OCI-LY7 (cell line): ENCODE data around the gene GNB5. TPM values are rescaled to one million over a fixed set of nuclear protein-coding genes. Genes with fewer than 3 reads are reported as not detected.

ENCODE experiments used
- BruUV-seq: library from RNA; stranded (reverse); fragments of 400-500 nt; replicated peaks from 2 replicates; lab custom pipeline; 2021; lab: Mats Ljungman, UMichigan
- CTCF ChIA-PET: fragments of 300-600 bp; sonication (Branson Sonifier 250); formaldehyde crosslinking; loops from one replicate; lab custom pipeline; 2022; ENCODE audit warnings: antibody characterized with exemption; ENCODE audit not compliant: unreplicated experiment; lab: Charles Lee
- POLR2A ChIA-PET: fragments of 300-600 bp; sonication (Branson Sonifier 250); formaldehyde crosslinking; loops from one replicate; lab custom pipeline; 2022; ENCODE audit warnings: antibody characterized with exemption; lab: Charles Lee
- DNase-seq: peaks from one replicate; pipeline ENCODE4 v3.0.0-alpha.2; 2015; ENCODE audit warnings: low spot score
- H2AFZ ChIP-seq: fragments of 200-600 bp; sonication (generic), shearing (Covaris generic); 2 replicates; pipeline ENCODE4 v1.6.1; 2014; ENCODE audit warnings: mild to moderate bottlenecking, antibody characterized with exemption, low read length, moderate library complexity
- H3K27ac ChIP-seq: fragments of 200-600 bp; sonication (generic); 2 replicates; pipeline ENCODE4 v1.5.1; 2014; ENCODE audit warnings: mixed run types, low read depth, mild to moderate bottlenecking, moderate library complexity, low read length, inconsistent platforms; ENCODE audit not compliant: poor library complexity, severe bottlenecking
- H3K36me3 ChIP-seq: fragments of 200-600 bp; sonication (generic); 2 replicates; pipeline ENCODE4 v1.6.1; 2014; ENCODE audit warnings: mild to moderate bottlenecking, antibody characterized with exemption, low read length, moderate library complexity, mixed read lengths; ENCODE audit not compliant: insufficient read depth
- H3K4me1 ChIP-seq: fragments of 200-600 bp; sonication (generic); 2 replicates; pipeline ENCODE4 v1.5.1; 2014; ENCODE audit warnings: mild to moderate bottlenecking, low read length; ENCODE audit not compliant: insufficient read depth, poor library complexity, severe bottlenecking
- H3K4me2 ChIP-seq: fragments of 200-600 bp; sonication (generic); 2 replicates; pipeline ENCODE4 v1.6.1; 2014; ENCODE audit warnings: mild to moderate bottlenecking, low read length
- H3K4me3 ChIP-seq: fragments of 200-600 bp; sonication (generic); 2 replicates; pipeline ENCODE4 v1.5.1; 2014; ENCODE audit warnings: mild to moderate bottlenecking, low read depth, low read length; ENCODE audit not compliant: poor library complexity, severe bottlenecking
- H3K79me2 ChIP-seq: fragments of 200-600 bp; sonication (generic); 2 replicates; pipeline ENCODE4 v1.6.1; 2016; ENCODE audit warnings: low read depth, mild to moderate bottlenecking, low read length, moderate library complexity, mixed read lengths; ENCODE audit not compliant: insufficient read depth
- H3K9me2 ChIP-seq: fragments of 200-600 bp; sonication (generic); 2 replicates; pipeline ENCODE4 v1.6.1; 2016; ENCODE audit warnings: mild to moderate bottlenecking, low read length, mixed read lengths; ENCODE audit not compliant: insufficient read depth
- H3K9me3 ChIP-seq: fragments of 200-600 bp; sonication (generic); 2 replicates; pipeline ENCODE4 v1.6.1; 2014; ENCODE audit warnings: mild to moderate bottlenecking, mixed run types, low read length, mixed read lengths
- H4K20me1 ChIP-seq: fragments of 200-600 bp; sonication (generic); 2 replicates; pipeline ENCODE4 v1.6.1; 2014; ENCODE audit warnings: mild to moderate bottlenecking, antibody characterized with exemption, low read length, moderate library complexity, mixed read lengths; ENCODE audit not compliant: insufficient read depth
- CTCF ChIP-seq: fragments of 200-600 bp; sonication (generic); conservative IDR thresholded peaks from 2 replicates; pipeline ENCODE4 v1.5.1; 2014; ENCODE audit warnings: mild to moderate bottlenecking, antibody characterized with exemption, low read length, moderate library complexity, mixed read lengths
- EZH2phosphoT487 ChIP-seq: fragments of 200-600 bp; sonication (generic); IDR thresholded peaks from 2 replicates; pipeline ENCODE4 v1.6.1; 2018; ENCODE audit warnings: low read depth, borderline replicate concordance, mild to moderate bottlenecking, mixed run types, antibody characterized with exemption, low read length, moderate library complexity, mixed read lengths
- intact Hi-C: fragments of 100-400 bp; cut with micrococcal nuclease; formaldehyde crosslinking; loops from one replicate; pipeline ENCODE4 v1.10.0; 2022; ENCODE audit not compliant: unreplicated experiment
- total RNA-seq, 2 experiments: library from RNA; depleted of rRNA in 1 of 2; stranded (reverse); fragments of >200 nt in 1 of 2; shearing (Covaris generic) in 1 of 2; gene quantifications; 2 replicates each; pipeline ENCODE4 v1.2.3, GENCODE V29; 2014 to 2022

Gene GNB5
- total RNA-seq, 2 experiments from 2014 or later: 49.0 to 53.9 TPM

- no peak for TF ChIP-seq EZH2phosphoT487
- no peak for TF ChIP-seq CTCF
- H3K79me2 ChIP-seq: peaks cover 45% of the 10 kb centered on the region
- H3K9me2 ChIP-seq: no peaks in the 10 kb centered on the region
- H3K4me2 ChIP-seq: peak overlapping the region; percentile 94
- H3K27ac ChIP-seq: peak overlapping the region; percentile 97
- peaks cover 75% of the 10 kb centered on the region for H3K4me1 ChIP-seq
- peak overlapping the region; percentile 79 for H3K4me3 ChIP-seq
- no peaks in the 10 kb centered on the region for H4K20me1 ChIP-seq
- intact Hi-C loops: no loop called here
- no peaks in the 10 kb centered on the region for H3K9me3 ChIP-seq
- ChIA-PET POLR2A (interaction anchor here (0.7 to 8.4 kb wide), 7 partner anchors 12 to 855 kb away, joined by 3 to 167 read pairs (median 3); no protein-coding TSS in a partner anchor), CTCF (interaction anchor here (1.0 kb wide), 2 partner anchors 12 to 15 kb away, joined by 3 read pairs; no protein-coding TSS in a partner anchor)
- peak; percentile 79 for DNase-seq
- TSS peak; percentile 92 for BruUV-seq
- H2AFZ ChIP-seq: peak overlapping the region; percentile 38; the same call in 1 of the 2 replicates
- H3K36me3 ChIP-seq: peaks cover 16% of the 10 kb centered on the region; the same call in 1 of the 2 replicates
These were observed 29.9 kb upstream of the GNB5 start for GRCh38 chr15:52220937-52221660.

GRCh38 chr15:52220251-52220650, 29.1 kb upstream of the GNB5 start:
- Histone ChIP-seq H3K4me1 (peaks cover 67% of the 10 kb centered on the region), H3K79me2 (peaks cover 42% of the 10 kb centered on the region), H3K4me3 (peak overlapping the region; percentile 79), H3K36me3 (peaks cover 16% of the 10 kb centered on the region; the same call in 1 of the 2 replicates), H3K4me2 (peak overlapping the region; percentile 94), H3K9me2 (no peaks in the 10 kb centered on the region), H3K27ac (peak overlapping the region; percentile 97), H4K20me1 (no peaks in the 10 kb centered on the region), H2AFZ (peak overlapping the region; percentile 60; the same call in 1 of the 2 replicates), H3K9me3 (no peaks in the 10 kb centered on the region)
- POLR2A ChIA-PET: interaction anchor here (0.7 to 8.4 kb wide), 12 partner anchors 11 to 856 kb away, joined by 3 to 167 read pairs (median 3); no protein-coding TSS in a partner anchor
- BruUV-seq: no TSS peak
- no peak for TF ChIP-seq EZH2phosphoT487
- no peak for TF ChIP-seq CTCF
- intact Hi-C loops: no loop called here
- CTCF ChIA-PET: interaction anchor here (1.0 kb wide), 1 partner anchor 12 kb away, joined by 3 read pairs; no protein-coding TSS in a partner anchor
- DNase-seq: no peak

GRCh38 chr15:52218816-52219215, 27.6 kb upstream of the GNB5 start:
- H3K79me2 ChIP-seq: peaks cover 28% of the 10 kb centered on the region
- CTCF ChIA-PET: no interaction called here
- H3K27ac ChIP-seq: peak overlapping the region; percentile 97
- H3K9me2 ChIP-seq: no peaks in the 10 kb centered on the region
- peaks cover 58% of the 10 kb centered on the region for H3K4me1 ChIP-seq
- H3K4me2 ChIP-seq: peak overlapping the region; percentile 94
- POLR2A ChIA-PET: interaction anchor here (2.6 kb wide), 1 partner anchor 13 kb away, joined by 17 read pairs; no protein-coding TSS in a partner anchor
- peak overlapping the region; percentile 69; the same call in 1 of the 2 replicates for H2AFZ ChIP-seq
- intact Hi-C loops: no loop called here
- no peak for DNase-seq
- peaks cover 4% of the 10 kb centered on the region; the same call in 1 of the 2 replicates for H3K36me3 ChIP-seq
- no TSS peak for BruUV-seq
- TF ChIP-seq CTCF (no peak), EZH2phosphoT487 (no peak)
- peak overlapping the region; percentile 6 for H3K4me3 ChIP-seq
- no peaks in the 10 kb centered on the region for H3K9me3 ChIP-seq
- H4K20me1 ChIP-seq: no peaks in the 10 kb centered on the region
